Activated naive CD8-positive, alpha-beta T cell treated with anti-CD3 and anti-CD28 coated beads for 36 hours (primary cell): ENCODE results near the gene TMEM117. TPM values are rescaled to one million over a fixed set of nuclear protein-coding genes. Genes with fewer than 3 reads are reported as not detected.

ENCODE experiments used
- DNase-seq: peaks from one replicate; pipeline ENCODE4 v3.0.0; 2021
- H3K27ac Mint-ChIP-seq: one replicate; pipeline ENCODE4 v1.8.0; 2022; ENCODE audit warnings: mild to moderate bottlenecking, moderate library complexity, mixed read lengths
- H3K27me3 Mint-ChIP-seq: one replicate; pipeline ENCODE4 v1.8.0; 2022; ENCODE audit warnings: mild to moderate bottlenecking, mixed read lengths
- H3K36me3 Mint-ChIP-seq: one replicate; pipeline ENCODE4 v1.8.0; 2021; ENCODE audit warnings: mild to moderate bottlenecking, mixed read lengths
- H3K4me1 Mint-ChIP-seq: one replicate; pipeline ENCODE4 v1.8.0; 2021; ENCODE audit warnings: mixed read lengths
- H3K4me3 Mint-ChIP-seq: one replicate; pipeline ENCODE4 v1.8.0; 2022; ENCODE audit warnings: mild to moderate bottlenecking, moderate library complexity, mixed read lengths
- H3K9me3 Mint-ChIP-seq: one replicate; pipeline ENCODE4 v1.8.0; 2022; ENCODE audit warnings: mixed read lengths
- total RNA-seq, 2 experiments: library from RNA; stranded (reverse); gene quantifications; one replicate each; pipeline ENCODE4 v1.2.3, GENCODE V29; 2021

The TMEM117 gene
- total RNA-seq, 2 experiments from 2014 or later: 0.68 to 0.74 TPM

GRCh38 chr12:44286821-44287505 is 451.1 kb downstream of the TMEM117 start:
- H3K4me1 Mint-ChIP-seq: peaks cover 21% of the 10 kb centered on the region
- H3K36me3 Mint-ChIP-seq: peaks cover 11% of the 10 kb centered on the region
- DNase-seq: no peak
- no peaks in the 10 kb centered on the region for H3K27me3 Mint-ChIP-seq
- H3K27ac Mint-ChIP-seq: peak overlapping the region; percentile 20
- H3K9me3 Mint-ChIP-seq: peaks cover 5% of the 10 kb centered on the region
- no peak overlapping the region for H3K4me3 Mint-ChIP-seq

- no peaks in the 10 kb centered on the region for H3K27me3 Mint-ChIP-seq
These were observed 451.7 kb downstream of the TMEM117 start for GRCh38 chr12:44287545-44287944.

GRCh38 chr12:44294649-44295048 is 458.8 kb downstream of the TMEM117 start:
- H3K27me3 Mint-ChIP-seq: no peaks in the 10 kb centered on the region
- no peak overlapping the region for H3K27ac Mint-ChIP-seq
- peaks cover 14% of the 10 kb centered on the region for H3K36me3 Mint-ChIP-seq
- peaks cover 3% of the 10 kb centered on the region for H3K4me1 Mint-ChIP-seq
- H3K4me3 Mint-ChIP-seq: no peak overlapping the region
- H3K9me3 Mint-ChIP-seq: peaks cover 11% of the 10 kb centered on the region
- DNase-seq: no peak

More at GRCh38 chr12:44287545-44287944, 451.7 kb downstream of the TMEM117 start:
- peaks cover 21% of the 10 kb centered on the region for H3K4me1 Mint-ChIP-seq
- H3K36me3 Mint-ChIP-seq: peaks cover 11% of the 10 kb centered on the region
- peaks cover 5% of the 10 kb centered on the region for H3K9me3 Mint-ChIP-seq
- no peak overlapping the region for H3K27ac Mint-ChIP-seq
- no peak for DNase-seq
- no peak overlapping the region for H3K4me3 Mint-ChIP-seq

- H3K4me3 Mint-ChIP-seq: no peak overlapping the region
- H3K27me3 Mint-ChIP-seq: no peaks in the 10 kb centered on the region
- peaks cover 10% of the 10 kb centered on the region for H3K36me3 Mint-ChIP-seq
- DNase-seq: no peak
- H3K27ac Mint-ChIP-seq: no peak overlapping the region
- peaks cover 3% of the 10 kb centered on the region for H3K4me1 Mint-ChIP-seq
- peaks cover 6% of the 10 kb centered on the region for H3K9me3 Mint-ChIP-seq
These were observed 460.2 kb downstream of the TMEM117 start for GRCh38 chr12:44295958-44296623.

GRCh38 chr12:44296624-44297197 is 460.8 kb downstream of the TMEM117 start:
- no peaks in the 10 kb centered on the region for H3K27me3 Mint-ChIP-seq
- H3K4me1 Mint-ChIP-seq: peaks cover 3% of the 10 kb centered on the region
- H3K36me3 Mint-ChIP-seq: peaks cover 10% of the 10 kb centered on the region
- H3K9me3 Mint-ChIP-seq: peaks cover 6% of the 10 kb centered on the region
- no peak overlapping the region for H3K27ac Mint-ChIP-seq
- DNase-seq: no peak
- H3K4me3 Mint-ChIP-seq: no peak overlapping the region

GRCh38 chr12:44299524-44299923 is 463.6 kb downstream of the TMEM117 start:
- no peak for DNase-seq
- Mint-ChIP-seq H3K9me3 (peaks cover 6% of the 10 kb centered on the region), H3K27me3 (no peaks in the 10 kb centered on the region), H3K27ac (no peak overlapping the region), H3K4me1 (peaks cover 3% of the 10 kb centered on the region), H3K36me3 (peaks cover 10% of the 10 kb centered on the region), H3K4me3 (no peak overlapping the region)

- H3K9me3 Mint-ChIP-seq: peaks cover 8% of the 10 kb centered on the region
- H3K27me3 Mint-ChIP-seq: no peaks in the 10 kb centered on the region
- no peak overlapping the region for H3K4me3 Mint-ChIP-seq
- no peak overlapping the region for H3K27ac Mint-ChIP-seq
- DNase-seq: no peak
- peaks cover 9% of the 10 kb centered on the region for H3K36me3 Mint-ChIP-seq
- no peaks in the 10 kb centered on the region for H3K4me1 Mint-ChIP-seq
These were observed 471.8 kb downstream of the TMEM117 start for GRCh38 chr12:44307506-44308168.

- peaks cover 10% of the 10 kb centered on the region for H3K4me1 Mint-ChIP-seq
- peaks cover 2% of the 10 kb centered on the region for H3K36me3 Mint-ChIP-seq
- H3K9me3 Mint-ChIP-seq: peaks cover 2% of the 10 kb centered on the region
- H3K4me3 Mint-ChIP-seq: no peak overlapping the region
- no peak for DNase-seq
- no peaks in the 10 kb centered on the region for H3K27me3 Mint-ChIP-seq
- no peak overlapping the region for H3K27ac Mint-ChIP-seq
These were observed 477.3 kb downstream of the TMEM117 start for GRCh38 chr12:44313188-44313587.

- peaks cover 2% of the 10 kb centered on the region for H3K9me3 Mint-ChIP-seq
- H3K4me1 Mint-ChIP-seq: peaks cover 10% of the 10 kb centered on the region
- no peak overlapping the region for H3K4me3 Mint-ChIP-seq
- peaks cover 2% of the 10 kb centered on the region for H3K36me3 Mint-ChIP-seq
- no peak for DNase-seq
- H3K27me3 Mint-ChIP-seq: no peaks in the 10 kb centered on the region
- H3K27ac Mint-ChIP-seq: no peak overlapping the region
These were observed 478.2 kb downstream of the TMEM117 start for GRCh38 chr12:44314007-44314500.

GRCh38 chr12:44317651-44318126 is 481.8 kb downstream of the TMEM117 start:
- H3K27me3 Mint-ChIP-seq: no peaks in the 10 kb centered on the region
- H3K36me3 Mint-ChIP-seq: no peaks in the 10 kb centered on the region
- no peak for DNase-seq
- H3K4me1 Mint-ChIP-seq: peaks cover 10% of the 10 kb centered on the region
- no peak overlapping the region for H3K27ac Mint-ChIP-seq
- H3K4me3 Mint-ChIP-seq: no peak overlapping the region
- no peaks in the 10 kb centered on the region for H3K9me3 Mint-ChIP-seq

GRCh38 chr12:44331269-44331668 is 495.4 kb downstream of the TMEM117 start:
- Mint-ChIP-seq H3K4me1 (no peaks in the 10 kb centered on the region), H3K9me3 (peaks cover 3% of the 10 kb centered on the region), H3K27ac (no peak overlapping the region), H3K27me3 (no peaks in the 10 kb centered on the region), H3K36me3 (peaks cover 3% of the 10 kb centered on the region), H3K4me3 (no peak overlapping the region)
- no peak for DNase-seq

GRCh38 chr12:44334347-44334746 is 498.5 kb downstream of the TMEM117 start:
- DNase-seq: no peak
- peaks cover 3% of the 10 kb centered on the region for H3K9me3 Mint-ChIP-seq
- H3K4me1 Mint-ChIP-seq: no peaks in the 10 kb centered on the region
- no peak overlapping the region for H3K27ac Mint-ChIP-seq
- peaks cover 3% of the 10 kb centered on the region for H3K36me3 Mint-ChIP-seq
- no peak overlapping the region for H3K4me3 Mint-ChIP-seq
- H3K27me3 Mint-ChIP-seq: no peaks in the 10 kb centered on the region

- no peak overlapping the region for H3K4me3 Mint-ChIP-seq
- DNase-seq: no peak
- no peaks in the 10 kb centered on the region for H3K4me1 Mint-ChIP-seq
- no peak overlapping the region for H3K27ac Mint-ChIP-seq
- peaks cover 3% of the 10 kb centered on the region for H3K9me3 Mint-ChIP-seq
- peaks cover 3% of the 10 kb centered on the region for H3K36me3 Mint-ChIP-seq
- H3K27me3 Mint-ChIP-seq: no peaks in the 10 kb centered on the region
These were observed 499.1 kb downstream of the TMEM117 start for GRCh38 chr12:44335030-44335429.

- Mint-ChIP-seq H3K27ac (no peak overlapping the region), H3K27me3 (no peaks in the 10 kb centered on the region), H3K36me3 (peaks cover 2% of the 10 kb centered on the region), H3K9me3 (peaks cover 3% of the 10 kb centered on the region), H3K4me3 (no peak overlapping the region), H3K4me1 (no peaks in the 10 kb centered on the region)
- no peak for DNase-seq
These were observed 500.7 kb downstream of the TMEM117 start for GRCh38 chr12:44336577-44336976.

- Mint-ChIP-seq H3K36me3 (no peaks in the 10 kb centered on the region), H3K27me3 (no peaks in the 10 kb centered on the region), H3K27ac (no peak overlapping the region), H3K4me1 (no peaks in the 10 kb centered on the region), H3K4me3 (no peak overlapping the region), H3K9me3 (no peaks in the 10 kb centered on the region)
- no peak for DNase-seq
These were observed 506.5 kb downstream of the TMEM117 start for GRCh38 chr12:44342371-44342770.
